Trophoblast cell (in vitro differentiated cells and primary cell): Measurements from ENCODE around the gene ZNF454.
A peak's percentile ranks its signal among the peaks of the same experiment; 100 is the strongest.

Experiments
- DNase-seq, 2 donors: peaks; one replicate each; pipeline ENCODE4 v3.0.0-alpha.2; 2016
- H2AFZ ChIP-seq: 2 replicates; pipeline ENCODE4 v1.6.1; 2013; ENCODE audit warnings: low read length, moderate library complexity, mild to moderate bottlenecking; ENCODE audit not compliant: insufficient read depth, poor library complexity
- H2AK5ac ChIP-seq: 2 replicates; pipeline ENCODE4 v1.6.1; 2013; ENCODE audit warnings: mild to moderate bottlenecking, low read length
- H2BK120ac ChIP-seq: 2 replicates; pipeline ENCODE4 v1.6.1; 2013; ENCODE audit warnings: low read length, mild to moderate bottlenecking, moderate library complexity; ENCODE audit not compliant: insufficient read depth, poor library complexity
- H2BK12ac ChIP-seq: 2 replicates; pipeline ENCODE4 v1.6.1; 2013; ENCODE audit warnings: mild to moderate bottlenecking, low read length, moderate library complexity
- H2BK5ac ChIP-seq: 2 replicates; pipeline ENCODE4 v1.6.1; 2013; ENCODE audit warnings: low read length, low read depth, moderate library complexity, mild to moderate bottlenecking; ENCODE audit not compliant: poor library complexity
- H3K14ac ChIP-seq: 2 replicates; pipeline ENCODE4 v1.6.1; 2013; ENCODE audit warnings: mild to moderate bottlenecking, low read length
- H3K18ac ChIP-seq: 2 replicates; pipeline ENCODE4 v1.6.1; 2013; ENCODE audit warnings: mild to moderate bottlenecking, low read length
- H3K23ac ChIP-seq: 2 replicates; pipeline ENCODE4 v1.6.1; 2013; ENCODE audit warnings: low read length
- H3K27ac ChIP-seq: 2 replicates; pipeline ENCODE4 v1.5.1; 2013; ENCODE audit warnings: low read depth, mild to moderate bottlenecking, inconsistent platforms, low read length, moderate library complexity
- H3K27me3 ChIP-seq: 2 replicates; pipeline ENCODE4 v1.6.1; 2013; ENCODE audit warnings: inconsistent platforms, mild to moderate bottlenecking, low read length, moderate library complexity; ENCODE audit not compliant: insufficient read depth
- H3K36me3 ChIP-seq, 2 experiments: 1 replicate in 1 of 2; 2 replicates in 1 of 2; pipeline ENCODE4 v1.6.1; 2013; ENCODE audit warnings: low read length in 2 of 2, mild to moderate bottlenecking in 2 of 2, moderate library complexity in 1 of 2; ENCODE audit not compliant: insufficient read depth in 2 of 2, control insufficient read depth in 1 of 2
- H3K4ac ChIP-seq: 2 replicates; pipeline ENCODE4 v1.6.1; 2013; ENCODE audit warnings: low read depth, mild to moderate bottlenecking, low read length, moderate library complexity
- H3K4me1 ChIP-seq, 2 experiments: 1 replicate in 1 of 2; 2 replicates in 1 of 2; pipeline ENCODE4 v1.6.1; 2013; ENCODE audit warnings: low read length in 2 of 2, mild to moderate bottlenecking in 2 of 2, moderate library complexity in 1 of 2; ENCODE audit not compliant: insufficient read depth in 2 of 2, control insufficient read depth in 1 of 2
- H3K4me2 ChIP-seq: 2 replicates; pipeline ENCODE4 v1.6.1; 2013; ENCODE audit warnings: inconsistent platforms, mild to moderate bottlenecking, low read length, moderate library complexity
- H3K4me3 ChIP-seq: 2 replicates; pipeline ENCODE4 v1.5.1; 2013; ENCODE audit warnings: mild to moderate bottlenecking, low read depth, low read length, inconsistent platforms
- H3K79me1 ChIP-seq: one replicate; pipeline ENCODE4 v1.6.1; 2013; ENCODE audit warnings: low read length
- H3K79me2 ChIP-seq: 2 replicates; pipeline ENCODE4 v1.6.1; 2013; ENCODE audit warnings: low read length, mild to moderate bottlenecking; ENCODE audit not compliant: control insufficient read depth, insufficient read depth, poor library complexity
- H3K9ac ChIP-seq: 2 replicates; pipeline ENCODE4 v1.6.1; 2013; ENCODE audit warnings: mild to moderate bottlenecking, low read length
- H3K9me3 ChIP-seq: 2 replicates; pipeline ENCODE4 v1.6.1; 2013; ENCODE audit warnings: low read depth, mild to moderate bottlenecking, control low read depth, inconsistent platforms, low read length; ENCODE audit not compliant: insufficient read depth
- H4K12ac ChIP-seq: 2 replicates; pipeline ENCODE4 v1.6.1; 2013; ENCODE audit warnings: low read depth, mild to moderate bottlenecking, low read length, moderate library complexity
- H4K8ac ChIP-seq: 2 replicates; pipeline ENCODE4 v1.6.1; 2013; ENCODE audit warnings: low read depth, mild to moderate bottlenecking, low read length, moderate library complexity
- H4K91ac ChIP-seq: one replicate; pipeline ENCODE4 v1.6.1; 2013; ENCODE audit warnings: low read depth, mild to moderate bottlenecking, low read length, moderate library complexity
- WGBS: extraction: QIAGEN DNeasy Blood & Tissue Kit; methylation state at CpG from one replicate; pipeline ENCODE4 v1.1.7; 2013; ENCODE audit warnings: missing lambda C conversion rate; ENCODE audit not compliant: insufficient read length, insufficient coverage; ENCODE audit errors: extremely low coverage; 5-methylcytosine and 5-hydroxymethylcytosine counted together

ZNF454 gene

DNA sequence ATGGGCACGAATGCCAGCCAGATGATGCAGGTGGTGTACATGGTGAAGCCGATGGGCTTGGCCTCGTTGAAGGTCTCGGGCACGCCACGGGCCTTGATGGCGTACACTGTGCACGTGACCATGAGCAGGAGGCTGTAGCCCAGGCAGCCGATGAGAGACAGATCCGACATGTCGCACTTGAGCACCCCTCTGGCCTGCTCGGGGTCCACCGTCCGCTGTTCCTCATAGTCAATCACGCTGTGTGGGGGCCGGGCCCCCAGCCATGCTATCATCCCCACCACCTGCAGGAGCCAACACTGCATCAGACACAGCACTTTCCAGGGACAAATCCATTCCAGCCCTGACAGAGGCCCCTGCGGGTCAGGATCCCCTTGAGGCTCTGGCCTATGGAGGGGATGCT, 41.9 kb downstream of the ZNF454 start:
- Histone ChIP-seq H3K18ac (no peak overlapping the region), H2BK5ac (no peak overlapping the region), H3K9me3 (peaks cover 65% of the 10 kb centered on the region), H3K79me1 (no peaks in the 10 kb centered on the region), H2BK12ac (no peak overlapping the region), H3K4me3 (peak overlapping the region; percentile 47), H2BK120ac (no peak overlapping the region), H3K4me1 (no peaks in the 10 kb centered on the region), H3K27me3 (no peaks in the 10 kb centered on the region), H3K27ac (no peak overlapping the region), H3K79me2 (no peaks in the 10 kb centered on the region), H4K91ac (no peak overlapping the region), H3K14ac (no peak overlapping the region), H3K4me2 (no peak overlapping the region), H4K8ac (no peak overlapping the region), H3K23ac (no peak overlapping the region), H3K4ac (no peak overlapping the region), H2AFZ (no peak overlapping the region), H3K36me3 (no peaks in the 10 kb centered on the region), H4K12ac (no peak overlapping the region), H2AK5ac (no peak overlapping the region), H3K9ac (no peak overlapping the region)
- no peak for DNase-seq
- no CpG with 5 or more reads among the region's 17 CpGs for WGBS

DNA sequence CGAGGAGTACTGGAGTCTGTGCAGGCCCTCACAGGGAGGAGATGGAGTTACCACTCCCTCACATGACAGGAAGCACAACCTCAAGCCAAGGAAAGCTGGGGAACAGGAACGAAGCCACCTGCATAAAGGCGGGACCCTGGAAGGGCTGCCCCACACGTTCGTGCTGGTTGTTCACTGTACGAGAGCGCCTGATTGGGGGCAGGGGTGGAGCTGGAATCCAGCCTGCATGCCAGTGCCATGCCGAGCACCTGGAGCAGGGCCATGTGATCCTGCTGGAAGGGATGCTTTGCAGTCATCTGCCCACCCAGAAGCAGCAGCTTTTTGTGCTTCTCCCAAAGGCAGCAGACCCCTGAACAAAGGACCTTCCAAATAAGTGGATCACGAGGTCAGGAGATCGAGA, 42.7 kb downstream of the ZNF454 start:
- Histone ChIP-seq H3K9ac (no peak overlapping the region), H3K9me3 (peaks cover 70% of the 10 kb centered on the region), H3K18ac (no peak overlapping the region), H3K4me2 (no peak overlapping the region), H3K79me1 (no peaks in the 10 kb centered on the region), H4K12ac (no peak overlapping the region), H2BK120ac (no peak overlapping the region), H2AK5ac (no peak overlapping the region), H2BK12ac (no peak overlapping the region), H3K4me1 (no peaks in the 10 kb centered on the region), H3K79me2 (no peaks in the 10 kb centered on the region), H3K27ac (no peak overlapping the region), H3K14ac (no peak overlapping the region), H3K27me3 (no peaks in the 10 kb centered on the region), H3K36me3 (no peaks in the 10 kb centered on the region), H3K4me3 (no peak overlapping the region), H2BK5ac (no peak overlapping the region), H4K91ac (no peak overlapping the region), H4K8ac (no peak overlapping the region), H2AFZ (no peak overlapping the region), H3K23ac (no peak overlapping the region), H3K4ac (no peak overlapping the region)
- WGBS, result no CpG with 5 or more reads among the region's 10 CpGs
- no peak for DNase-seq

DNA sequence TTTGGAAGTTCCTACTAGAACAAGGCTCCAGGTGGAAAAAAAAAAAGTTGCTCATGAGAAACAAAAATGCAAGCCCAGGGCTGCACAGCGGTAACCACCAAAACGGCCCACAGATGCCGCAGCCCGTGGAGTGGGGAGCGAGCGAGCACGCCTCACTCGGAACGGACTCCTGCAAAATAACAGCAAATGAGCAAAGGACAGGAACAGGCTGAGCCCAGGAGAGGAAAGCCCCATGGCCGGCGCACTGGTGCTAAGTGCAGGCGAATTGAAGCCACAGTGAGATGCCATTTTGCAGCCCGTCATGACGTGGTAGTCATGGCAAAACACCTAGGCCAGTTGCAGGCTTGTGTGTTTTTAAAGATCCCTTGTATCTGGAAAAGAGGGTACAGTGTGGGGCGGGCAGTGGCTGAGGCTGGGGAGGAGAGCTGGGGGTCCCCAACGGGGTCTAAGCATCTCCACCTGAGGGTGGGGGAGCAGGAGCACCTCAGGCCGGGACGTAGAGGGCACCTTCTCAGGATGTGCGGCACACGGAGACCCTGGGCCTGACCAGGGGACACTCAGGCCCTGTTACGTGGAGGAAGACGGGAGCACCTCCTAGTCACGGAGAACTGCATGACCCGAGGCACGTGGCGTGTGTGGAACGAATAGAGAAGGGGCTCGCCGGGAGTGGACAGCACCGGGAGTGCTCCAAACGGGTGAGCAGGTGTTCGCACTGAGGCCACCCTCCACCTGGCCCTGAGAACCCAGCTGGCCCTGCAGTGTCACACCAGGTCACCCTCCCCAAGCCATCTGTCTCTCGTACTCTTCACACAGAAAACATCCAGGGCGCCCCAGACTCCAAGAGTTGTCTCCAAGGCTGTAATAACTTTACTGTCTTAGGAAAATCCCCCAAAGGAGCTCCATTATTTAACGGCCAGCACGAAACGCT, 43.4 kb downstream of the ZNF454 start:
- no peak overlapping the region for H2BK120ac ChIP-seq
- H2BK12ac ChIP-seq, result no peak overlapping the region
- no peaks in the 10 kb centered on the region for H3K79me2 ChIP-seq
- no peak overlapping the region for H3K18ac ChIP-seq
- no peak overlapping the region for H3K14ac ChIP-seq
- H3K79me1 ChIP-seq, result no peaks in the 10 kb centered on the region
- no peak for DNase-seq
- peaks cover 70% of the 10 kb centered on the region for H3K9me3 ChIP-seq
- no peak overlapping the region for H4K8ac ChIP-seq
- H3K36me3 ChIP-seq, result no peaks in the 10 kb centered on the region
- no peak overlapping the region for H4K91ac ChIP-seq
- peak overlapping the region; percentile 58 for H3K4me3 ChIP-seq
- H4K12ac ChIP-seq, result no peak overlapping the region
- no peak overlapping the region for H3K4me2 ChIP-seq
- no peak overlapping the region for H2AFZ ChIP-seq
- no peaks in the 10 kb centered on the region for H3K4me1 ChIP-seq
- no peak overlapping the region for H3K23ac ChIP-seq
- H2AK5ac ChIP-seq, result no peak overlapping the region
- no peak overlapping the region for H3K4ac ChIP-seq
- no peaks in the 10 kb centered on the region for H3K27me3 ChIP-seq
- H3K27ac ChIP-seq, result no peak overlapping the region
- H2BK5ac ChIP-seq, result no peak overlapping the region
- H3K9ac ChIP-seq, result no peak overlapping the region
- no CpG with 5 or more reads among the region's 37 CpGs for WGBS

DNA sequence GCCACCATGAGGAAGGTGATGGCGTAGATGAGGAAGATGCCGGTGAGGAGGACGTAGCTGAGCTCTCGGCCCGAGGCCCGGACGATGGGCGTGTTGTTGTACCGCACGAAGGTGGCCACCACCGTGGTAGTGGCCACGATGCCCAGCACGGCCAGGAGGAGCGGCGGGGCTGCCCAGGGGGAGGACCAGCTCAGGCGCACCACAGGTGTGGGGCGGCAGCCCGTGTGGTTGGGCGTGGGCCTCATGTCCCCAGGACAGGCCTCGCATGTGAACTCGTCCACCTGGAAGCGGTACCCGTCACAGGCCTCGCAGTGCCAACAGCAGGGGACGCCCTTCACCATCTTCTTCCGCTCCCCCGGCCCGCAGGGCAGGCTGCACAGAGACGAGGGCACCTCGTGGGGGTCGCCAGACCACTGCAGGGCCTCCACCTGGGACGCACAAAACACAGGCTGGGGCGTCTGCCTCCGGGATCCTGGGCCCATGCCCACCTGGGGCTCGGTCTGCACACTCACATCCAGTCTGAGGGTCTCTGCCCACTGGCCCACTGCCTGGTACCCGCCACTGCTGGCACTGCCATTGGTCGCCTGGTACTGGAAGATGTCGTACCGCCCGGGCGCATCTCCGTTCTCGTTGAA, 45.4 kb downstream of the ZNF454 start:
- peak overlapping the region; percentile 52 for H3K4me3 ChIP-seq
- no peak overlapping the region for H4K12ac ChIP-seq
- no peak overlapping the region for H3K27ac ChIP-seq
- H2BK12ac ChIP-seq, result no peak overlapping the region
- H2AFZ ChIP-seq, result no peak overlapping the region
- no peak overlapping the region for H4K91ac ChIP-seq
- no peaks in the 10 kb centered on the region for H3K79me1 ChIP-seq
- WGBS, result no CpG with 5 or more reads among the region's 43 CpGs
- no peaks in the 10 kb centered on the region for H3K27me3 ChIP-seq
- H3K23ac ChIP-seq, result no peak overlapping the region
- no peak overlapping the region for H2AK5ac ChIP-seq
- no peaks in the 10 kb centered on the region for H3K79me2 ChIP-seq
- no peak overlapping the region for H3K14ac ChIP-seq
- H3K4ac ChIP-seq, result no peak overlapping the region
- no peak overlapping the region for H3K4me2 ChIP-seq
- no peaks in the 10 kb centered on the region for H3K4me1 ChIP-seq
- no peak overlapping the region for H4K8ac ChIP-seq
- H3K18ac ChIP-seq, result no peak overlapping the region
- peaks cover 75% of the 10 kb centered on the region for H3K9me3 ChIP-seq
- no peak for DNase-seq
- H2BK5ac ChIP-seq, result no peak overlapping the region
- H2BK120ac ChIP-seq, result no peak overlapping the region
- H3K9ac ChIP-seq, result no peak overlapping the region
- H3K36me3 ChIP-seq, result no peaks in the 10 kb centered on the region
